Chondrocyte (in vitro differentiated cells): ENCODE measurements around the gene SH3D21. TPM values are rescaled to one million over a fixed set of nuclear protein-coding genes. Genes with fewer than 3 reads are reported as not detected.

ENCODE experiments used
- DNase-seq: peaks from one replicate; pipeline ENCODE4 v3.0.0; 2021; ENCODE audit warnings: mixed read lengths, low spot score
- H3K27ac Mint-ChIP-seq: one replicate; pipeline ENCODE4 v1.8.0; 2021; ENCODE audit warnings: mild to moderate bottlenecking, moderate library complexity, mixed read lengths; ENCODE audit not compliant: unreplicated experiment
- H3K27me3 Mint-ChIP-seq: 2 replicates; pipeline ENCODE4 v1.8.0; 2021; ENCODE audit warnings: low read depth, mixed read lengths
- H3K36me3 Mint-ChIP-seq: 2 replicates; pipeline ENCODE4 v1.8.0; 2021; ENCODE audit warnings: low read depth, mixed read lengths
- H3K4me1 Mint-ChIP-seq: 2 replicates; pipeline ENCODE4 v1.8.0; 2021; ENCODE audit warnings: low read depth, mild to moderate bottlenecking, mixed read lengths
- H3K4me3 Mint-ChIP-seq: one replicate; pipeline ENCODE4 v1.8.0; 2021; ENCODE audit warnings: mild to moderate bottlenecking, moderate library complexity, mixed read lengths; ENCODE audit not compliant: unreplicated experiment
- H3K9me3 Mint-ChIP-seq: 2 replicates; pipeline ENCODE4 v1.8.0; 2021; ENCODE audit warnings: low read depth, mixed read lengths
- CTCF ChIP-seq: fragments of 200-600 bp; sonication (generic); IDR thresholded peaks from 2 replicates; pipeline ENCODE4 v1.5.0; 2021; ENCODE audit warnings: antibody characterized with exemption, mild to moderate bottlenecking, moderate library complexity
- total RNA-seq: library from RNA; stranded (reverse); gene quantifications from 3 replicates; pipeline ENCODE4 v1.2.1, GENCODE V29; 2021

SH3D21 gene
- total RNA-seq, 1 donor from 2014 or later = 10.8 TPM

GRCh38 chr1:36320767-36321118 lies 14.6 kb downstream of the SH3D21 start:
- Mint-ChIP-seq H3K27me3 (no peaks in the 10 kb centered on the region), H3K4me3 (peak overlapping the region; percentile 62), H3K27ac (peak overlapping the region; percentile 82), H3K36me3 (peaks cover 7% of the 10 kb centered on the region), H3K4me1 (peaks cover 26% of the 10 kb centered on the region), H3K9me3 (no peaks in the 10 kb centered on the region)
- TF ChIP-seq CTCF = no peak
- no peak for DNase-seq

- H3K4me1 Mint-ChIP-seq = peaks cover 26% of the 10 kb centered on the region
- peak overlapping the region; percentile 89 for H3K27ac Mint-ChIP-seq
- no peak for TF ChIP-seq CTCF
- H3K27me3 Mint-ChIP-seq = no peaks in the 10 kb centered on the region
- H3K4me3 Mint-ChIP-seq = peak overlapping the region; percentile 77
- H3K36me3 Mint-ChIP-seq = peaks cover 7% of the 10 kb centered on the region
- H3K9me3 Mint-ChIP-seq = no peaks in the 10 kb centered on the region
- peak; percentile 95 for DNase-seq
These were observed 15.2 kb downstream of the SH3D21 start for GRCh38 chr1:36321119-36321951.

- H3K9me3 Mint-ChIP-seq = no peaks in the 10 kb centered on the region
- no peak for DNase-seq
- no peak for TF ChIP-seq CTCF
- peaks cover 34% of the 10 kb centered on the region for H3K4me1 Mint-ChIP-seq
- H3K27me3 Mint-ChIP-seq = no peaks in the 10 kb centered on the region
- peak overlapping the region; percentile 77 for H3K4me3 Mint-ChIP-seq
- H3K36me3 Mint-ChIP-seq = peaks cover 5% of the 10 kb centered on the region
- H3K27ac Mint-ChIP-seq = peak overlapping the region; percentile 89
These were observed 16.0 kb downstream of the SH3D21 start for GRCh38 chr1:36322041-36322785.

GRCh38 chr1:36322786-36323635 lies 16.8 kb downstream of the SH3D21 start:
- Mint-ChIP-seq H3K27me3 (no peaks in the 10 kb centered on the region), H3K9me3 (no peaks in the 10 kb centered on the region), H3K36me3 (peaks cover 5% of the 10 kb centered on the region), H3K27ac (peak overlapping the region; percentile 85), H3K4me3 (peak overlapping the region; percentile 77), H3K4me1 (peaks cover 42% of the 10 kb centered on the region)
- TF ChIP-seq CTCF = no peak
- no peak for DNase-seq
